Testis (tissue), 3 donors: ENCODE results near the gene TASOR. TPM values are rescaled to one million over a fixed set of nuclear protein-coding genes. Genes with fewer than 3 reads are reported as not detected.
"Not testable (repeated sequence)": the region's sequence is repeated elsewhere in the genome, so short reads cannot be mapped to it uniquely, and the experiment has no call there.

Experiments used
- DNase-seq: peaks from one replicate; pipeline ENCODE4 v3.0.0-alpha.2; 2019
- H3K27ac ChIP-seq, 2 donors: fragments of 200-600 bp; sonication (generic); one replicate each; pipeline ENCODE4 v1.5.1; 2019
- H3K27me3 ChIP-seq: fragments of 200-600 bp; sonication (generic); one replicate; pipeline ENCODE4 v1.5.1; 2019
- H3K36me3 ChIP-seq: fragments of 200-600 bp; sonication (generic); one replicate; pipeline ENCODE4 v1.5.1; 2017; ENCODE audit warnings: low read depth; ENCODE audit errors: missing control alignments
- H3K4me1 ChIP-seq: fragments of 200-600 bp; sonication (generic); one replicate; pipeline ENCODE4 v1.5.1; 2019
- H3K4me3 ChIP-seq, 2 donors: fragments of 200-600 bp; sonication (generic); one replicate each; pipeline ENCODE4 v1.5.1; 2017 to 2019
- H3K9me3 ChIP-seq: fragments of 200-600 bp; sonication (generic); one replicate; pipeline ENCODE4 v1.5.1; 2017
- POLR2A ChIP-seq: fragments of 450-650 bp; IDR thresholded peaks from one replicate; pipeline ENCODE4 v1.6.1; 2017; ENCODE audit warnings: antibody characterized with exemption, mild to moderate bottlenecking, moderate library complexity
- WGBS, 2 donors: methylation state at CpG; one replicate each; pipeline ENCODE4 v1.1.5; 2018; 5-methylcytosine and 5-hydroxymethylcytosine counted together
- intact Hi-C: fragments of 100-400 bp; cut with DNase I; formaldehyde crosslinking; loops from one replicate; pipeline ENCODE4 v1.15.1; 2023; ENCODE audit warnings: low total_unique reads
- polyA plus RNA-seq: library from polyadenylated mRNA; stranded (reverse); fragments of 350-450 nt; fragmentation: Illumina TruSeq; extraction: RNeasy Lipid Tissue Mini Kit (QIAGEN cat#74804); gene quantifications from one replicate; pipeline ENCODE4 v1.2.3, GENCODE V29; 2014; ENCODE audit warnings: low read depth, low replicate concordance; ENCODE audit not compliant: insufficient read depth
- total RNA-seq, 2 donors: library from RNA; depleted of rRNA; stranded (reverse); fragments of >200 nt; gene quantifications; one replicate each; pipeline ENCODE4 v1.2.3, GENCODE V29; 2016
- TF ChIP-seq, protein P1 (sequence below), 3 experiments: fragments of 450-650 bp in 2 of 3; fragments of 200-600 bp in 1 of 3; sonication (generic) in 1 of 3; IDR thresholded peaks; one replicate each; pipeline ENCODE4 v1.5.1; 2016 to 2019; ENCODE audit warnings: antibody characterized with exemption in 3 of 3, mild to moderate bottlenecking in 2 of 3, moderate library complexity in 1 of 3

Gene TASOR
- total and polyA plus RNA-seq, 3 donors from 2014 or later: 60.7 to 96.9 (median 90.7) TPM

DNA sequence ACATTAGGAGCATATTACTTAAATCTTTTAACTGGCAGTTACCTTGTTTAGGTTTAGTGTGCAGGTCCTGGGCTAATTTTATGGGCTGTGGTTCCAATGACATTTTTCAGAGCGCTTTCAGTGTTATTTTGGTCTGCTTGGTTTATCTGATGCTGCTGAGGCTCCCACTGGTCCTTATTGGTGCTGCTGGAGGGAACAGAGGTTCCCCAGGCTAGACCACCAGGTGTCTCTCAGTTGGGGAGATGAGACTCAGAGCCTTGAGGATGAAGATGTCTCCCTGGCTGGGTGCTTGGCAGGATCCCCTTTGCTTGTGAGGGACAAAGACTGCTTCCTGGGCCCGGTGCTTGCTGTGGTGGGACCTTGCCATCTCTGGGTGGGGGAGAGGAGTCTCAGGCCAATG, 28.3 kb upstream of the TASOR start:
- no peaks in the 10 kb centered on the region for H3K36me3 ChIP-seq
- intact Hi-C loops: no loop called here
- H3K27ac ChIP-seq: no peak overlapping the region
- 97 to 100% methylated on average over 1 to 2 of the region's 2 CpGs for WGBS, 2 donors
- no peaks in the 10 kb centered on the region for H3K27me3 ChIP-seq
- TF ChIP-seq, protein P1, sequence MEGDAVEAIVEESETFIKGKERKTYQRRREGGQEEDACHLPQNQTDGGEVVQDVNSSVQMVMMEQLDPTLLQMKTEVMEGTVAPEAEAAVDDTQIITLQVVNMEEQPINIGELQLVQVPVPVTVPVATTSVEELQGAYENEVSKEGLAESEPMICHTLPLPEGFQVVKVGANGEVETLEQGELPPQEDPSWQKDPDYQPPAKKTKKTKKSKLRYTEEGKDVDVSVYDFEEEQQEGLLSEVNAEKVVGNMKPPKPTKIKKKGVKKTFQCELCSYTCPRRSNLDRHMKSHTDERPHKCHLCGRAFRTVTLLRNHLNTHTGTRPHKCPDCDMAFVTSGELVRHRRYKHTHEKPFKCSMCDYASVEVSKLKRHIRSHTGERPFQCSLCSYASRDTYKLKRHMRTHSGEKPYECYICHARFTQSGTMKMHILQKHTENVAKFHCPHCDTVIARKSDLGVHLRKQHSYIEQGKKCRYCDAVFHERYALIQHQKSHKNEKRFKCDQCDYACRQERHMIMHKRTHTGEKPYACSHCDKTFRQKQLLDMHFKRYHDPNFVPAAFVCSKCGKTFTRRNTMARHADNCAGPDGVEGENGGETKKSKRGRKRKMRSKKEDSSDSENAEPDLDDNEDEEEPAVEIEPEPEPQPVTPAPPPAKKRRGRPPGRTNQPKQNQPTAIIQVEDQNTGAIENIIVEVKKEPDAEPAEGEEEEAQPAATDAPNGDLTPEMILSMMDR (IDR thresholded peaks at IDR 0.05): no peak
- TF ChIP-seq POLR2A: no peak
- DNase-seq: no peak
- H3K9me3 ChIP-seq: no peaks in the 10 kb centered on the region
- no peaks in the 10 kb centered on the region for H3K4me1 ChIP-seq
- no peak overlapping the region for H3K4me3 ChIP-seq

DNA sequence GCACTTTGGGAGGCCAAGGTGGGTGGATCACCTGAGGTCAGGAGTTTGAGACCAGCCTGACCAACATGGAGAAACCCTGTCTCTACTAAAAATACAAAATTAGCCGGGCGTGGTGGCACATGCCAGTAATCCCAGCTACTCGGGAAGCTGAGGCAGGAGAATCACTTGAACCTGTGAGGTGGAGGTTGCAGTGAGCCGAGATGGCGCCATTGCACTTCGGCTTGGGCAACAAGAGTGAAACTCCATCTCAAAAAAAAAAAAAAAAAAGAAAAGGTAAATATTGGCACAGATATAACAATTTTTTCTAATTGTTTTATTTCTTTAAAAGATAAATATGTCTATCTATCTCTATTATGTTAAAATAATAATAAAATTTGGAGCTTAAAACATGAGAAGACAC, 24.3 kb upstream of the TASOR start:
- DNase-seq, H3K27ac ChIP-seq, H3K36me3 ChIP-seq, H3K27me3 ChIP-seq, H3K9me3 ChIP-seq, H3K4me3 ChIP-seq, H3K4me1 ChIP-seq: not testable (repeated sequence)
- 88 to 90% methylated on average over 6 of the region's 6 CpGs for WGBS, 2 donors
- intact Hi-C loops: loop anchor here (10.0 kb wide), 1 partner anchor 87 kb away; no protein-coding TSS in a partner anchor

DNA sequence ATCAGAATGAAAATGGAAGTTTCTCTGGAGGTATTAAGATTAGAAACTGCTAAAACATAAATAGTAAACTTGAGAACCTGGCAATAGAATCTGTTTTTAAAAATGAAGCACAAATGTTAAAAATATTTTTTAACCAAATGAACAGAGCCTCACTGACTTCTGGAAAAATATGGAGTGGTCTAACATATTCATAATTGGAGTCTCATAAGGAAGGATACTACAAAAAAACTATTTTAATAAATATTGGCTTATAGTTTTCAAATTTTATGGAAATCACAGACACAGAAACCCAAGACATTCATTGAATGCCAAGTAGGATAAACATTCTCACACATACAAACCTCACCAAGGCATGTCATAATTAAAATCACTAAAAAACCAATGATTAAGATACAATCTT, 23.6 kb upstream of the TASOR start:
- Histone ChIP-seq H3K27me3 (no peaks in the 10 kb centered on the region), H3K9me3 (no peaks in the 10 kb centered on the region), H3K27ac (no peak overlapping the region), H3K36me3 (no peaks in the 10 kb centered on the region), H3K4me3 (no peak overlapping the region), H3K4me1 (peaks cover 3% of the 10 kb centered on the region)
- no peak for DNase-seq
- intact Hi-C loops: loop anchor here (10.0 kb wide), 1 partner anchor 88 kb away; no protein-coding TSS in a partner anchor
- TF ChIP-seq POLR2A: no peak
- TF ChIP-seq, protein P1 (IDR thresholded peaks at IDR 0.05): no peak

DNA sequence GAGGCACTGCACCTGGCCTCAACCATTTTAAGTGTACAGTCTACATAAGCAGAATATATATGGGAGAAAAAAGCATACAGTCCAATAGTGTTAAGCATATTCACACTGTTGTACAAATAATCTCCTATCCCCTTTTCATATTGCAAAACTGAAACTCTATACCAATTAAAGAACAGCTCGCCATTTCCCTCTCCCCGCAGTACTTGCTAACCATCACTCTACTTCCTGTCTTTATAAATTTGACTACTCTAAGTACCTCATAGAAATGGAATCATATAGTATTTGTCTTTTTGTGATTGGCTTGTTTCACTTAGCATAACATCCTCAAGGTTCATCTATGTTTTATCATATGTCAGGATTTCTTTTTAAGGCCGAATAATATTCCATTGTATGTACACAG, 21.6 kb upstream of the TASOR start:
- 87 to 94% methylated on average over 3 of the region's 3 CpGs for WGBS, 2 donors

DNA sequence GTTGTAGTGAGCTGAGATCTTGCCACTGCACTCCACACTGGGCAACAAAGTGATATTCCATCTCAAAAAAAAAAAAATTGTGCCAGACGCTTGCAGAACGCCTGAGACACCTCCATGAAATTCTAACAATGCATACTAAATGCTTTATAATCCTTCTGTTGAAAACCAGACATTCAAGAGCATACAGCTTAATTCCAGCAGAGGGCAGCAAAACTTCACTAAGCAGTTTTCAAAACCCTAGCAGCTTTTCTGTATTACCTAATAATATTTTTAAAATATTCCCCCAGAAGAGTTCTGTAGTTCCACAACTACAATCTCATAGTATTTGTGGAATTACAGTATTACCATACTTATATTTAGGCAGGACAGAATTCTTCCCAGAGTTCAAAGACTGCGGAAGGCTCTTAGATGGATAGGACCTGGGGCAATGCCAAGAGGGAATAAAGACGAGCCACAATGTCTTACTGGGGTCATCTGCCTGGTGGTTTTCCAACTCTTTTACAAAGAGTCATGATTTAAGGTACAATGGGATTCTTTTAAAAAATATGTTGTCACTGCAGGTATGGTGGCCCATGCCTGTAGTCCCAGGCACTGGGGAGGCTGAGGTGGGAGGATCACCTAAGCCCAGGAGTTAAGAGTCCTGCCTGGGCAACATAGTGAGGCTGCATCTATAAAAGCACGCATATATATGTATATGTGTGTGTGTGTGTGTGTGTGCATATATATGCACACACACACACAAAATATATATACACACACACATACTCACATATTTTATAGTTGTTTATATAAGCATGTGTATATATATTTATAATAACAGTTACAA, 19.6 kb upstream of the TASOR start:
- WGBS, 2 donors: 32 to 45% methylated on average over 5 of the region's 5 CpGs
- no peak overlapping the region for H3K27ac ChIP-seq
- peak; percentile 71 for DNase-seq

More for the DNA sequence above, 21.6 kb upstream of the TASOR start:
- H3K4me3 ChIP-seq: no peak overlapping the region
- H3K36me3 ChIP-seq: no peaks in the 10 kb centered on the region
- no peak for DNase-seq
- intact Hi-C loops: loop anchor here (5.0 to 10.0 kb wide), 2 partner anchors 90 to 283 kb away; no protein-coding TSS in a partner anchor
- TF ChIP-seq POLR2A: no peak
- TF ChIP-seq, protein P1 (IDR thresholded peaks at IDR 0.05): no peak
- H3K27ac ChIP-seq: no peak overlapping the region
- H3K27me3 ChIP-seq: no peaks in the 10 kb centered on the region
- H3K4me1 ChIP-seq: peaks cover 3% of the 10 kb centered on the region
- H3K9me3 ChIP-seq: no peaks in the 10 kb centered on the region

More for the DNA sequence above, 19.6 kb upstream of the TASOR start:
- TF ChIP-seq POLR2A: no peak
- TF ChIP-seq, protein P1 (IDR thresholded peaks at IDR 0.05): peak; percentile 83 to 90 (median 86)
- H3K36me3 ChIP-seq: no peaks in the 10 kb centered on the region
- intact Hi-C loops: loop anchor here (5.0 to 10.0 kb wide), 2 partner anchors 92 to 285 kb away; no protein-coding TSS in a partner anchor
- no peaks in the 10 kb centered on the region for H3K27me3 ChIP-seq
- H3K4me3 ChIP-seq: no peak overlapping the region
- H3K4me1 ChIP-seq: peaks cover 3% of the 10 kb centered on the region
- no peaks in the 10 kb centered on the region for H3K9me3 ChIP-seq
